NCI-H1694 (cell line): ENCODE measurements around the gene GMDS.

Experiments
- DNase-seq: peaks from one replicate; lab custom pipeline; 2025; lab: John Stamatoyannopoulos, UW

Gene GMDS

GRCh38 chr6:2133716-2134310 lies 111.6 kb downstream of the GMDS start:
- DNase-seq = no peak

GRCh38 chr6:2132916-2133315 lies 112.5 kb downstream of the GMDS start:
- no peak for DNase-seq

GRCh38 chr6:2132416-2132815 lies 113.0 kb downstream of the GMDS start:
- no peak for DNase-seq

DNA sequence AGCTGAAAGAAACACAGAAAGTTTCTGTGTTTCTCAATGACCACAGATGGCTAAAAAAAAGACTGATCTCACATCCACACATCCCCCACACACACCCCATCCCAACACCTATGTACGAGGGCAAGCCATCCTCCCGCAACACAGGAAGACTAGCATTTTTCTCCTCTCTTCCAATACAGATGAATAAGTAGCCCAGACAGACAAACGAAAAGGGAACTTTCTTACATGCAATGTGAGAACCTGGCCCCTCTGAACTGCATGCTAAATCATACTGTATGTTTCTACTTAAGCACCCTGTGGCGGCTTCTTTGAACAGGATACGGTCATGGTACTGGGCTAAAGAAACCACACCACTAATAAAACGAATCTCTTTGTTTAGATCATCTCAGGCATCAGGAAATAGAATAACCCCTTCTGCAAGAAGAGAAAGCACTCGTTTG lies 116.2 kb downstream of the GMDS start:
- no peak for DNase-seq

- DNase-seq = no peak
Measured at GRCh38 chr6:2127484-2127911, 117.9 kb downstream of the GMDS start.

DNA sequence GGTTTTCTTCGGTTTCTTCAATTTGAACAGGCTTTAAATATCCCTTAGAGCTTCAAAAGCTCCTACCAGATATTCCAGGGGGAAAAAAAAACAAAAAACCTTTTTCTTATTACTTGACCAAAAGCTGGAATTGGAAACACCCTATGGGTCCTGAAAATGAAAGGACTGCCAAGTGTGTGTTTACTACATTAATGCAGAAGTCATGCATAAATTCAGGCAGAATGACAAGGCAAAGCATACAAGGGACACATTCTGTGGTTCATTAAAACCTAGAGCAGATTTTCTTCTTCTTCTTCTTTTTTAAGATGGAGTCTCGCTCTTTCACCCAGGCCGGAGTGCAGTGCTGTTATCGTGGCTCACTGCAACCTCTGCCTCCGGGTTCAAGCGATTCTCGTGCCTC lies 119.1 kb downstream of the GMDS start:
- no peak for DNase-seq

GRCh38 chr6:2125158-2125557 lies 120.2 kb downstream of the GMDS start:
- no peak for DNase-seq

DNA sequence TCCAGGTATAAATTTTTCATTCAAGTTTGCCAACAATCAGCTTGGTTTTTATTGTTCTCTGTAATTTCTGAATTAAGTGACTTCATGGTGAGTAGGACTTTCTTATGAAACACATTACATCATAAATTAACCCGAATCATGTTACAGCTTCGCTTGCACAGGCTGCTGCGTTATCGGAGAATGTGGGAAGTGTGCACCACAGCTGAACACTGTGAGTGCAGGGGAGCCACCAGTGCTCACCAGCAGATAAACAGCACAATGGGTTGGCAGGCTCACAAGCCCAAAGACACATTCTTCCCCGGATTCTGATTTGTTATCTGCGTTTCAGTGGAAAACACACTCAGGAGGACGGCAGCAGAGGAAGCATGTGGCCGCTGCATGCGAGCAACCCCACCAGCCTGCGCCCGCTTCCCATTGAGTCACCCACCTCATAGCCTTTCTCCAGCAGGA lies 121.1 kb downstream of the GMDS start:
- no peak for DNase-seq

DNA sequence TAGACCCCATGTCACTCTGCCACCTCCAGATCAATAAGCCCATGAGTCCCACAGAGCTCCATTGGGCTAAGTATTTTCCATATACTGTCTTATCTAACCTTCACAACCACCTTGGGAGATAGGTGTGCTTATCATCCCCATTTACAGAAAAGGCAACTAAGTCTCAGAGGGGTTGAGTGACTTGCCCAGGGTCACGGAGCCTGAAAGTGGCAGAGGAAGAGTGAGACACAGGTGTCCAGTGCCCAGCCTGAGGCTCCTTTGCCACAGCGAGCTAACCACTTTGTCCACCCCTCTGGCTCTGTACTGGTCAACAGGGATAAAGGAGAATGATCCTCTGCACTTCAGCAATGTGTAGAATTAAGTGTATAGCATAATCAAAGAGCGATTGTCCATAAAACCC lies 124.5 kb downstream of the GMDS start:
- no peak for DNase-seq

DNA sequence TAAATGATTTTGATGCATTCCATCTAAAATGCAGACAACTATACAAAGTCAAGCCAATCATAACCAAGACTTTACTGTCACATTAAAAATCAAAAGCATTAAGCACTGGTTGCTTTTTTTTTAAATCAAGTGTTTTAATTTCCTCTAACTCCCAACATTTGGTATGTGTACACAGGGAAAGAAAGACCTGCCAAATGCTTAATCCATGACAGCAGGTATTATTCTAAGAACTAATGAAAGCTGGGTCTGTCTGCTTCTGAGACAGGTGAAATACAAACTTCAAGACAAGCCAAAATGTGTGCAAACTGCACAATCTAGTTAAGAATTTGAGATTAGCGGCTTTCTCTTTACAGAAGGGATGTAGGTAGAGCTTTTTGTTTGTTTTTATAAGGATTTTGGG lies 126.1 kb downstream of the GMDS start:
- DNase-seq = no peak

DNA sequence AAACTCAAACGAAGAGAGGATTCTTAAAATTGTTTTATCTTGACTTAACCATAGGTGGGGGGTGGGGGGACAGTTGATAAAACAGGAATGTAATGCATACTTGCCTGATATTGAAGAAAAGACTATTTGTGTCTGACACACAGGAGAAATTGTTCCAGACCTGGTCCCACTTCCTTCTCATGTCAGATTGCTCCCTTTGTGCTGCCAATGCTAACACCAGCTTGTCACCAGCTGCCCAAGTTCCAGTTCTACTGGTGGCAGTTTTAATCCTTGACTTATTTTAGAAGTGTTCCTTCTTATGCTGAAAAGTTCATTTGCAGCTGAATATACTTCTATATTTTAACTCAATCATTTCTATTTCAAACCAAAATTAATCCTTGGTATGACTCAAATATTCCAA lies 127.3 kb downstream of the GMDS start:
- DNase-seq = no peak

DNA sequence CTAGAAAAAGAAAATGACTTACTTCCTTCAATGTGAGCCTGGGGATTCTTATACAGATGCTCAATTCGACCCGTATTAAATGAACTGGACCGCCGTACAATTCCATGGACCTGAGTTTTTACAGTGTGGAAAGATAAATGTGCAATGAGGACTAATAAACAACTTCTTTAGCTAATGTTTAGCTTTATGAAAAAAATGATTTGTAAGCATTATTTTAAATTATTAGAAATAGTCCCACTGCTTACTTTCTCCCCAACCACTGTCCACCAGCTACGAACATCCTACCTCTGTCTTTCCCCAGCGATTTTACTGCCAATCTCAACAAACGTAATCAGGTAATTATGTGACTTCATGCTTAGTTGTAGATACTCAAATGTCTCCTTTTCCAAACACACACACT lies 128.0 kb downstream of the GMDS start:
- DNase-seq = no peak

- DNase-seq = no peak
Measured at GRCh38 chr6:2116496-2116895, 128.9 kb downstream of the GMDS start.

- no peak for DNase-seq
Measured at GRCh38 chr6:2114100-2114499, 131.3 kb downstream of the GMDS start.

GRCh38 chr6:2111162-2111677 lies 134.2 kb downstream of the GMDS start:
- no peak for DNase-seq

GRCh38 chr6:2110504-2110903 lies 134.9 kb downstream of the GMDS start:
- no peak for DNase-seq

DNA sequence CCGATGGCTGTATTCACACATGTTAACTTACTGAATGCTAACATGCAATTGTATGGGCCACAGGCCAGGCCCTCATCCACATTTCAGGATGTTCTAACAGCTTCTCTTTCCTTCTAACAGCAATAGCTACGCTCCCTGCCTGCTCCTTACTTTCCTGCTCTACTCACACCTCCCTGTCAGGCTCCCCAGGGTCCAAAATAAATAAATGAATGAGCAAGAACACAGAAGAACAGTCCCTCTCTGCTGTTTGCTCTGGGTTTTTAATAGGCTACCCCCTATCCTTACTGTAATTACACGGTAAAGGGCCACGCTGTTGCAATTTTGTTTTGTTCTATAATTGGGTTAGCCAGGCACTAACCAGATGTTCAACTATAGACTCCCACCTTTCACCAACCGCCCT lies 135.6 kb downstream of the GMDS start:
- no peak for DNase-seq

DNA sequence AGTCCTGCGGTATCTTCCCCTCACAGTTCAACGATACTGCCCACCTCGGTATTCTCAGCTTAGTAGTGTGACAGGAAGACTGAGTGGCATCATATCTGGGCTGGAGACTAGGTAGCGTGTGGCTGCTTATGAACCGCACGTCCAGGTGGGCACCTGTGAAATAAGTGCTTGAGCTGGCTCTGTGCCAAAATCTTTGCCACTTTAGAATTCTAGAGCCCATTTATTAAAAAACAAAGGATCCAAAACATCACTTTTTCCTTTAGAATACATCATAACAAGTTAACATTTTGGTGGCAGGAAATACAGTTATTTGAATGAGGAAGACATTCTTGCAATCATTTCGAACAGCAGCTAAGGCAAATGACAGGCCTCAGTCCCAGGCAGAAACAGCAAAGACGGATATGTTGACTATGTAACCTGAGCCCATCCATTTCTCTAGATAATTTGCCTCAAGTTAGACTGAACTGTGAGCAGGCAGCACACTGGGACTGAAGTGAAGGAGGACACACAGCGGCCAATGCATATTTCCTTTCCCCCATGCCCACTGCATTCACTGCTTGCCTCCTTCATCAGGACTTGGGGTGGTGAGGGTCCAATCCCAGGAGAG lies 136.6 kb downstream of the GMDS start:
- DNase-seq = no peak

GRCh38 chr6:2104524-2104880 lies 140.9 kb downstream of the GMDS start:
- no peak for DNase-seq

GRCh38 chr6:2103765-2104523 lies 141.5 kb downstream of the GMDS start:
- no peak for DNase-seq

- DNase-seq = no peak
Measured at GRCh38 chr6:2102966-2103365, 142.4 kb downstream of the GMDS start.

- DNase-seq = no peak
Measured at GRCh38 chr6:2102316-2102883, 143.0 kb downstream of the GMDS start.

GRCh38 chr6:2101213-2101612 lies 144.2 kb downstream of the GMDS start:
- DNase-seq = no peak
